ENCODE results near the gene FBXL17. TPM values are rescaled to one million over a fixed set of nuclear protein-coding genes. Genes with fewer than 3 reads are reported as not detected.

The FBXL17 gene
- total and polyA plus RNA-seq, 9 of the 15 experiments (the other 6 are each of a cell fraction or from before 2014, with no cell fraction given) = 0.32 to 5.4 (median 1.8) TPM

- TF ChIP-seq, protein P1, sequence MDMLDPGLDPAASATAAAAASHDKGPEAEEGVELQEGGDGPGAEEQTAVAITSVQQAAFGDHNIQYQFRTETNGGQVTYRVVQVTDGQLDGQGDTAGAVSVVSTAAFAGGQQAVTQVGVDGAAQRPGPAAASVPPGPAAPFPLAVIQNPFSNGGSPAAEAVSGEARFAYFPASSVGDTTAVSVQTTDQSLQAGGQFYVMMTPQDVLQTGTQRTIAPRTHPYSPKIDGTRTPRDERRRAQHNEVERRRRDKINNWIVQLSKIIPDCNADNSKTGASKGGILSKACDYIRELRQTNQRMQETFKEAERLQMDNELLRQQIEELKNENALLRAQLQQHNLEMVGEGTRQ (CRISPR knock-in tag; IDR thresholded peaks at IDR 0.05) = peak; percentile 39; the same call in 1 of the 2 replicates
- TF ChIP-seq ZNF121 (CRISPR knock-in tag; conservative IDR thresholded peaks at IDR 0.05) (no peak), NFXL1 (CRISPR knock-in tag; IDR thresholded peaks at IDR 0.05) (no peak), SMAD2 (IDR thresholded peaks at IDR 0.05; ENCODE audit: low read depth, low read length) (no peak), IRF2 (CRISPR knock-in tag; IDR thresholded peaks at IDR 0.05) (no peak), HDAC2 (IDR thresholded peaks at IDR 0.05) (0 out of 2 replicates have a peak, but pooled peaks have one; percentile 45), MCM3 (IDR thresholded peaks at IDR 0.05) (no peak), HBP1 (CRISPR knock-in tag; IDR thresholded peaks at IDR 0.05) (no peak), ZEB2 (IDR thresholded peaks at IDR 0.05) (peak; percentile 21; the same call in 1 of the 2 replicates), ZBTB33 (CRISPR knock-in tag; IDR thresholded peaks at IDR 0.05) (peak; percentile 39; the same call in 1 of the 2 replicates), ZNF778 (CRISPR knock-in tag; IDR thresholded peaks at IDR 0.05) (no peak), PKNOX1 (IDR thresholded peaks at IDR 0.05) (peak; percentile 79), ZNF217 (CRISPR knock-in tag; IDR thresholded peaks at IDR 0.05) (no peak), YY1 (IDR thresholded peaks at IDR 0.05; ENCODE audit: borderline replicate concordance in 1 of 3, control insufficient read depth in 1 of 3, extremely low read depth in 1 of 3, insufficient read depth in 3 of 3, insufficient read length in 1 of 3, insufficient replicate concordance in 2 of 3, low read depth in 1 of 3, low read length in 2 of 3) (peak in 2 of 3 experiments; percentile 85 to 87), ZNF551 (CRISPR knock-in tag; IDR thresholded peaks at IDR 0.05) (no peak), CTBP1 (IDR thresholded peaks at IDR 0.05; ENCODE audit: borderline replicate concordance) (peak; percentile 91), SNRNP70 (optimal IDR thresholded peaks at IDR 0.05; ENCODE audit: low read depth, low read length) (no peak)
- TF ChIP-seq, protein P2, sequence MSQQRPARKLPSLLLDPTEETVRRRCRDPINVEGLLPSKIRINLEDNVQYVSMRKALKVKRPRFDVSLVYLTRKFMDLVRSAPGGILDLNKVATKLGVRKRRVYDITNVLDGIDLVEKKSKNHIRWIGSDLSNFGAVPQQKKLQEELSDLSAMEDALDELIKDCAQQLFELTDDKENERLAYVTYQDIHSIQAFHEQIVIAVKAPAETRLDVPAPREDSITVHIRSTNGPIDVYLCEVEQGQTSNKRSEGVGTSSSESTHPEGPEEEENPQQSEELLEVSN (IDR thresholded peaks at IDR 0.05; ENCODE audit: borderline replicate concordance in 1 of 2, extremely low read depth in 1 of 2, insufficient read depth in 1 of 2, insufficient read length in 1 of 2, low read depth in 1 of 2, low read length in 1 of 2, poor library complexity in 1 of 2, severe bottlenecking in 1 of 2) = peak; percentile 92 to 94
Measured at GRCh38 chr5:108381954-108382783, at the start of gene FBXL17 (continued).

Measured in K562 (cell line).